ENCODE data around the gene TNNC1.

Gene TNNC1

GRCh38 chr3:52405601-52406110 lies 48.2 kb downstream of the TNNC1 start:
- peaks cover 18% of the 10 kb centered on the region for H3K4me1 ChIP-seq (ENCODE audit: insufficient read depth, low read length)
- H3K4me3 ChIP-seq (ENCODE audit: low read depth in 1 of 2, low read length in 2 of 2) = no peak overlapping the region
- no peak overlapping the region for H3K27ac ChIP-seq (ENCODE audit: low read depth, low read length)
- no peak overlapping the region for H3K9ac ChIP-seq (ENCODE audit: low read length)
- no peaks in the 10 kb centered on the region for H3K27me3 ChIP-seq (ENCODE audit: control insufficient read depth in 1 of 2, insufficient read depth in 2 of 2, low read length in 2 of 2)
- no peaks in the 10 kb centered on the region for H3K9me3 ChIP-seq (ENCODE audit: low read length)
- peaks cover 78% of the 10 kb centered on the region for H3K36me3 ChIP-seq (ENCODE audit: insufficient read depth, low read length)

- H3K4me3 ChIP-seq (ENCODE audit: low read depth in 1 of 2, low read length in 2 of 2) = no peak overlapping the region
- H3K27ac ChIP-seq (ENCODE audit: low read depth, low read length) = no peak overlapping the region
- H3K9ac ChIP-seq (ENCODE audit: low read length) = no peak overlapping the region
- H3K27me3 ChIP-seq (ENCODE audit: control insufficient read depth in 1 of 2, insufficient read depth in 2 of 2, low read length in 2 of 2) = no peaks in the 10 kb centered on the region
- H3K36me3 ChIP-seq (ENCODE audit: insufficient read depth, low read length) = peaks cover 83% of the 10 kb centered on the region
- peaks cover 18% of the 10 kb centered on the region for H3K4me1 ChIP-seq (ENCODE audit: insufficient read depth, low read length)
- no peaks in the 10 kb centered on the region for H3K9me3 ChIP-seq (ENCODE audit: low read length)
Observed at GRCh38 chr3:52405066-52405465, 48.8 kb downstream of the TNNC1 start.

GRCh38 chr3:52404391-52404790 lies 49.5 kb downstream of the TNNC1 start:
- H3K4me3 ChIP-seq (ENCODE audit: low read depth in 1 of 2, low read length in 2 of 2) = no peak overlapping the region
- no peaks in the 10 kb centered on the region for H3K27me3 ChIP-seq (ENCODE audit: control insufficient read depth in 1 of 2, insufficient read depth in 2 of 2, low read length in 2 of 2)
- peaks cover 18% of the 10 kb centered on the region for H3K4me1 ChIP-seq (ENCODE audit: insufficient read depth, low read length)
- H3K9me3 ChIP-seq (ENCODE audit: low read length) = no peaks in the 10 kb centered on the region
- H3K9ac ChIP-seq (ENCODE audit: low read length) = no peak overlapping the region
- H3K27ac ChIP-seq (ENCODE audit: low read depth, low read length) = no peak overlapping the region
- H3K36me3 ChIP-seq (ENCODE audit: insufficient read depth, low read length) = peaks cover 83% of the 10 kb centered on the region

GRCh38 chr3:52403955-52404354 lies 49.9 kb downstream of the TNNC1 start:
- Histone ChIP-seq H3K27me3 (ENCODE audit: control insufficient read depth in 1 of 2, insufficient read depth in 2 of 2, low read length in 2 of 2) (no peaks in the 10 kb centered on the region), H3K27ac (ENCODE audit: low read depth, low read length) (no peak overlapping the region), H3K4me1 (ENCODE audit: insufficient read depth, low read length) (peaks cover 13% of the 10 kb centered on the region), H3K4me3 (ENCODE audit: low read depth in 1 of 2, low read length in 2 of 2) (no peak overlapping the region), H3K36me3 (ENCODE audit: insufficient read depth, low read length) (peaks cover 83% of the 10 kb centered on the region), H3K9ac (ENCODE audit: low read length) (no peak overlapping the region), H3K9me3 (ENCODE audit: low read length) (no peaks in the 10 kb centered on the region)

- no peaks in the 10 kb centered on the region for H3K9me3 ChIP-seq (ENCODE audit: low read length)
- peaks cover 7% of the 10 kb centered on the region for H3K4me1 ChIP-seq (ENCODE audit: insufficient read depth, low read length)
- no peak overlapping the region for H3K4me3 ChIP-seq (ENCODE audit: low read depth in 1 of 2, low read length in 2 of 2)
- H3K36me3 ChIP-seq (ENCODE audit: insufficient read depth, low read length) = peaks cover 78% of the 10 kb centered on the region
- no peaks in the 10 kb centered on the region for H3K27me3 ChIP-seq (ENCODE audit: control insufficient read depth in 1 of 2, insufficient read depth in 2 of 2, low read length in 2 of 2)
- no peak overlapping the region for H3K27ac ChIP-seq (ENCODE audit: low read depth, low read length)
- no peak overlapping the region for H3K9ac ChIP-seq (ENCODE audit: low read length)
Observed at GRCh38 chr3:52403271-52403841, 50.5 kb downstream of the TNNC1 start.

- no peak overlapping the region for H3K4me3 ChIP-seq (ENCODE audit: low read depth in 1 of 2, low read length in 2 of 2)
Observed at GRCh38 chr3:52402706-52403270, 51.1 kb downstream of the TNNC1 start.

GRCh38 chr3:52402101-52402521 lies 51.7 kb downstream of the TNNC1 start:
- no peaks in the 10 kb centered on the region for H3K9me3 ChIP-seq (ENCODE audit: low read length)
- no peaks in the 10 kb centered on the region for H3K4me1 ChIP-seq (ENCODE audit: insufficient read depth, low read length)
- H3K36me3 ChIP-seq (ENCODE audit: insufficient read depth, low read length) = peaks cover 65% of the 10 kb centered on the region
- H3K4me3 ChIP-seq (ENCODE audit: low read depth in 1 of 2, low read length in 2 of 2) = no peak overlapping the region
- no peak overlapping the region for H3K27ac ChIP-seq (ENCODE audit: low read depth, low read length)
- no peak overlapping the region for H3K9ac ChIP-seq (ENCODE audit: low read length)
- H3K27me3 ChIP-seq (ENCODE audit: control insufficient read depth in 1 of 2, insufficient read depth in 2 of 2, low read length in 2 of 2) = no peaks in the 10 kb centered on the region

More at GRCh38 chr3:52402706-52403270, 51.1 kb downstream of the TNNC1 start:
- Histone ChIP-seq H3K27me3 (ENCODE audit: control insufficient read depth in 1 of 2, insufficient read depth in 2 of 2, low read length in 2 of 2) (no peaks in the 10 kb centered on the region), H3K9ac (ENCODE audit: low read length) (no peak overlapping the region), H3K4me1 (ENCODE audit: insufficient read depth, low read length) (peaks cover 2% of the 10 kb centered on the region), H3K9me3 (ENCODE audit: low read length) (no peaks in the 10 kb centered on the region), H3K36me3 (ENCODE audit: insufficient read depth, low read length) (peaks cover 72% of the 10 kb centered on the region), H3K27ac (ENCODE audit: low read depth, low read length) (no peak overlapping the region)

- Histone ChIP-seq H3K9me3 (ENCODE audit: low read length) (no peaks in the 10 kb centered on the region), H3K27ac (ENCODE audit: low read depth, low read length) (no peak overlapping the region), H3K4me1 (ENCODE audit: insufficient read depth, low read length) (no peaks in the 10 kb centered on the region), H3K27me3 (ENCODE audit: control insufficient read depth in 1 of 2, insufficient read depth in 2 of 2, low read length in 2 of 2) (no peaks in the 10 kb centered on the region), H3K4me3 (ENCODE audit: low read depth in 1 of 2, low read length in 2 of 2) (no peak overlapping the region), H3K9ac (ENCODE audit: low read length) (no peak overlapping the region), H3K36me3 (ENCODE audit: insufficient read depth, low read length) (peaks cover 60% of the 10 kb centered on the region)
Observed at GRCh38 chr3:52401551-52401950, 52.3 kb downstream of the TNNC1 start.
